HG02588 (cell line): ENCODE data around the gene PARVG.

ENCODE experiments used
- ATAC-seq: cut with Tn5 transposase; IDR thresholded peaks from one replicate; pipeline ENCODE4 v1.9.1; 2021; ENCODE audit warnings: mild to moderate bottlenecking, moderate library complexity; ENCODE audit not compliant: unreplicated experiment

The PARVG gene

DNA sequence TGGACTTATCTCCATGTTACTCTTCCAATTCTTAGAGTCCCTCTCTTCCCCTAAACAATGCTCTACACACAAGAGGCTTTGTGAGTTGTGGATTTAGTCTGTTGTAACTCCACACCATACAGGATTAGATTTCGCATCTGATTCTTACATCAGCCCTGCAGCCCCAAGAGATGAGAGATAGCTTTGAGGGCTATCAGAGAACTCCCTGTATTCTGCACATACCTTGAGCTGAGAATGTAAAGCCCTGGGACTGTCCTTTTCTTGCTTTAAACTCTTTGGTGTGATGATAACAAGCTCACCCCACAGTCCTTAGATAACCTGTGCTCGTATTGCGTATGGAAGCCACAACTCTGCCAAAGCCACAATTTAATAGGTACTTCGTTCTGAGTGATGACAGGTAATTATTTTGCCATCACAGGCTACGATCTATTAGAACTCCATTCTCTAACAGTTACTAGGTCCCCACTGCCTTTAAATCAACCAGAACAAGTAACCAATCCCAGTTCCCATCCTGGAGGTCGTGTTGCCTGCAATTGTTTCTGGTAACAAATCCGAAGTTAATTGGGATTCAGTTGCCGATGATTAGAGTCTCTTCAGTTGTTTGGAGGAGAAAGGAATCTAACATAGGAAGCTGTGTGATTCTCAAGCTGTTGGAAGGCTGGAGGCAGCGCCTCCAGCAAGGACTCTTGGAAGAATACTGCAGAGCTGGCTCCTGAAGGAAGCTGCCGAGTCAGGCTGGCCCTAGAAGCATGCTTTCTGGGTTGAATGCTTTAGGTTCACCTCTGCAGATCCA lies 1.3 kb upstream of the PARVG start:
- ATAC-seq: no peak

DNA sequence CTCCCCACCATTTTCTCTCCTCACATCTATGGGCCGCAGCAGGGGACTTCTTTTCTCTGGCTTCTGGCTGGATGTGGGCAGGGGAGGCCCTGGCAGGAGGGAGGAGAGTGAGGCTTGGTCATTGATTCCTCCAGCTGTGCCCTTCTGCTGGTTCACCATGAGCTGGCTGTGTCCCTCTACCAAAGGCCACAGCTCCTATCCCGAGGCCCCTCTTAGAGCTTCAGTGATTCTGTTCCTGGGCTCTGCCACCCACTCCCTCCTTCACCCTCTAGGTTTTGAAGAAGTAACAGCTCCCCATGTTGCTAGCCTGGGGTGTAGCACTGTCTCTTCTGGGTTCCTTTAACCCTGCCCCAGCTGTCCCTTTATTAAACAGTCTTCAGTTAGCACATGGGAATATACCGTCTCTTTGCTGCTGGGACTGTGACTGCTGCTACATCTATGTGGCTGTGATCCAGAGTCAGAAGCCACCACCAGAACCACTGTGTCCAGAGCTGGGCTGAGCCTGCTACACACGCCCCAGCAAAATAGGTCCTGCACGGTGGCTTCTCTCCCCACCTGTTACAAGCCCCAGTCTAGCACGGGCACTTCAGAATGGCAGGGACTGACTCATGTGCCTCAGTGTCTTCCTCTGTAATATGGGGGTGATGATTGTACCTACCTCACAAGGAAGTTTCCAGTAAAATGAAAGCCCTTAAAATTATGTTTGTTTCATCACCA lies 578 bp upstream of the PARVG start:
- no peak for ATAC-seq

DNA sequence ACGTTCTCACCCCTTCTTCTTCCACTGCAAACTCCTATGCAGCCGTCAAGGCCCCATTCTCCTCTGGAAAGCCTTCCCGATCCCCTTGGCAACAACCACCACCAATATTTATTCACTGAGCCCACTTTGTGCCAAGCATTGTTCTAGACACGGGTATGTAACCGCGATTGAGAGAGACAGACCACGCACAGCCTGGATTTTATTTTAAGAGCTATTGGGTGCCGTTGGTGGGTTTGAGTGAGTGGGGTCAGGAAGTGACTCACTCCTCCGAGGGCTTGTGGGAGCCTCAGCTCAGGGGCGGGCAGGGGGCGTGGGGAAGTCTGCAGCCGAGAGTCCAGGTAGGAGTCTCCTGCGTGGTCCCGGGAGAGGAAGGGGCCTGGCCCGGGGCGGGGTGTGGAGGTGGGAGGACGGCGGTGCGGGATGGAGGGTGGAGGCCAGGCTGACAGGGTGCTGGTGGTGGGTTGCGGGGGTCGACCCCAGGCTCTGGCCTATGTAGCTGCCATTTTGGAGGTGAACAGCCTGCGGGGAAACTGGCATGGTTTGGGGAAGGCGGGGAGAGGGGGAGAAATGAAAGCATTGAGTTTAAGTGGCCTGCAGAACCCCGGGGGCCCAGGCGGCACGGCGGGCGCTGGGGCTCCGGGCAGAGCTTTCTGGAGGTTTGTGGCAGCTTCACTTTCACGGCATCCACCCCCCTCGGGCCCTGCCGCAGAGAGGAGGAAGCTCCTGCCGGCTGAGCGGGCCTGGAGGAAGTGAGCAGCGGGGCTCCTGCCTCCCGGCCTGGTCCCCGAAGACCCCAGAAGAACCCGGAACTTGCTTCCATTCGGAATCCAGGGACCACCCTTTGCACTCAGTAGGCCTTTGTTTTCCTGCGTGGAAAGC lies 547 bp downstream of the PARVG start:
- no peak for ATAC-seq

DNA sequence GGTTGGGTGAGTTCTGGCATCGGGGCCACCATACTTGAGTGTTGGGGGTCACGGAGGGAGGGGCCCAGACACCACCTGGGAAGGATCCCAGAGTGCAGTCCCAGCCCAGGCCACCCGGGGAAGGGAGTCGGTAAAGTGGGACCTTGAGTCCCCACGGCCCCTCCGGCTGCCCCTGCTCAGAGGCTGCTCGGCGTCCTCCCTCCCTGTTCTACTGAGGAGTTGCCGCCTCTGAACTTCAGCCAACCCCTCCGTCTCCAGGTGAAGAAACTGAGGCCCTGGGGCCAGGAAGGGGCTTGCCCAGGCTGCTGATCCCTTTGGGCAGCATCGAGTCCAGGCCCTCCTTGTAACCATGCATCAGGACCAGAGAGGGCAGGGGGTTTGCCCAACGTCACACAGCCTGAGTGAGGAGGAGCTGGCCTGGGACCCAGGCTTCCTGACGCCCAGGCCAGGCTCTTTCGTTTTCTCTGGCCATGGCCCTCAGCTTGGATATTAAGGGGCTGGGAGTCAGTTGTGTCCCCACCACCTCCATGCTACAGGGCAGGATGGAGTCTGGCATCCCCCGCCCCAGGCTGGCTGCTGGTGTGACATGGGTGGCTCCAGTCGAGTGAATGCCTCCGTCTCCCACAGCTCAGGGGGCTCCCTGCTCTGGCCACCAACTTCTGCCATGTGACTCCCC lies 1.3 kb downstream of the PARVG start:
- no peak for ATAC-seq

DNA sequence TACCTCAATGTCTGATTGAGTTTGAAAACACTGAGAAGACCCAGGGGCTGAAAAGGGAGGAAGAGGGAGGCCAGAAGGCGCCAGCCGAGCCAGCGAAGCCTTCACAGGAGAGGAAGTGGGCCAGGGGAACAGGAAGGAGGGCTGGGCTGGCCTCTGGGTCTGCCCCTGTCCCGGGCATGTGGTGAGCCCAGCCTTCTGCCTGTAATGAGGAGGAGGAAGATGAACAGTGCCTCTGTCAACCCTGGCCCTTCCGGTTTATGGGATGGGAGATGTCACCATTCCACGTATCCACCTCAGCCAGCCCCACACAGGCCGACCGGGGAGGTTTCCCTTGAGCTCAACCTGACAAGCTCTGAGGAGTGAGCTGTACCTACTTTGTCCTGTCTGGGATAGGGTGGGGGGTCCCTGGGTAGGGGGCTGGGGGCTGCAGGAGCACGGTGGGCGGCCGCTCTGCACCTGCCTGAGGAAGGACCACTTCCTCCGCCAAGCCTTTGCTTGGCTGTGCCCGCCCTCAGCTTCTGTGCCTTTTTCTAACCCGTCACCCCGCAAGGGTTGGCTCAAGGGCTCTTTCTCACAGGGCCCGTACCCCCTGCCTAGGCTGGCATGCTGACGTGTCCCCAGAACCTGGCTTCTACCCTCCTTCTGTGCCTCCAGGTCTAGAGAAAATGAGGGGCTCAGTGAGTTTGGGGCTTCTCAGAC lies 2.0 kb downstream of the PARVG start:
- ATAC-seq: no peak

DNA sequence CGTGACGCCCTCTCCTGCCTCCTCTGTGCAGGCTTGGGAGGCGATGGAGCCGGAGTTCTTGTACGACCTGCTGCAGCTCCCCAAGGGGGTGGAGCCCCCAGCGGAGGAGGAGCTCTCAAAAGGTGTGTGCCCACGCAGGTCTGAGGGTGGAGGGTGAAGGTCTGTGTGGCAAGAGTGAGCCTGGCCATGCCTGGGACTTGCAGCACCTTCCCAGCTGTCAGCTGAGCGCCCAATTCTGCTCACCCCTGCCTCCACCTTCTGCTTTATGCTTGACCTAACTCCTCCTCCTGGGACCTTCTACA lies 2.5 kb downstream of the PARVG start:
- no peak for ATAC-seq

DNA sequence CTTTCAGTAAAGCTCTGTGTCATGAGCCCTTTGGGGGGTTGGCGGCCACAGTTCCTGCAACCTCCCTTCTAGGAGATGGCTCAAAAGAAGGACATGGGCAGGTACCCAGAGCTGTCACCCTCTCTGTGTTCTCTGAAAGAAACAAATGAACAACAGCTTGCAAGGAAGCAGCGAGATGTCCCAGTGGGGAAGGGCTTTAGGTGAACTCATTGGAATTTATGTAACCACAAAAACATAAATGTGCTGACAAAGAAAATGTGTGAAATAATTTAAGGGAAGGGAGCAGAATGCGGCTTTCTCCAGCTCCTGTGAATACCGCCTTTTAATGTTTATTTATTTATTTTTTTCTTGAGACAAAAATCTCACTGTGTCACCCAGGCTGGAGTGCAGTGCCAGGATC lies 3.3 kb downstream of the PARVG start:
- ATAC-seq: no peak

DNA sequence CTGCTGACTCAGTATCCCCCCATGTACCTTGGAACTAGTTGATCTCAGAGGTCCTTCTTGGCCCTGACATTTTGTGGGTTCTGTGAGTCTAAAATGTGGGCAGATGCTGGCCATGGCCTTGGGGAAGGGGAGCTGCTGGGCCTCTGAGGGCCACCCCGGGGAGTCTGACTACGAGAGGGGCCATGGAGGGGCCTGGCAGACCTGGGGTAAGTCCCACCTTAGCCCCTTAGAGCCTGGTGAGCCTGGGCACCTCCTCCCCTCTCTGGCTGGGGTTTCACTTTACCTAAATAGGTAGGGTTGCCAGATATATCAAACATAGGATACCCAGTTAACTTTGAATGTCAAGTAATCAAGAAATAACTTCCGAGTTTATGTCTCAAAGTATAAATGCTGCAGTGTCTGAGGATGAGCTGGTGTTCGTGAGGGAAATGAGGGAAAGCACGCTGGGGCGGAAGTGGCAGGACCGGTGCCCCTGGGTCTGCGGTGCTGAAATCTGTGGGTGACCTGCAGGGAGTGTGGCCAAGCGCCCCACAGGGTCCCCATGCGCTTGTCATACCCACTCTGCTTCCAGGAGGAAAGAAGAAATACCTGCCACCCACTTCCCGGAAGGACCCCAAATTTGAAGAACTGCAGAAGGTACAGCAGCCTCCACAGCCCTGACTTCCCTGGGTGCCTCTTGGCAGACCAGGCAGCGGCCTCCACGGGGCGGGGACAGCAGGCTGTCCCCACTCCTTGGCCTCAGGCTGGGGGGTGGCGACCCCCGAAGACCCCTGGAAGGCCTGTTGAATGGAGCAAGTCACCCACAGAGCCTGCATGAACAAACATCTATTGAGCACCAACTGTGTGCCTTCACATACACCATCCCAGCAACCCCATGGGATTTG lies 4.8 kb downstream of the PARVG start:
- ATAC-seq: no peak

DNA sequence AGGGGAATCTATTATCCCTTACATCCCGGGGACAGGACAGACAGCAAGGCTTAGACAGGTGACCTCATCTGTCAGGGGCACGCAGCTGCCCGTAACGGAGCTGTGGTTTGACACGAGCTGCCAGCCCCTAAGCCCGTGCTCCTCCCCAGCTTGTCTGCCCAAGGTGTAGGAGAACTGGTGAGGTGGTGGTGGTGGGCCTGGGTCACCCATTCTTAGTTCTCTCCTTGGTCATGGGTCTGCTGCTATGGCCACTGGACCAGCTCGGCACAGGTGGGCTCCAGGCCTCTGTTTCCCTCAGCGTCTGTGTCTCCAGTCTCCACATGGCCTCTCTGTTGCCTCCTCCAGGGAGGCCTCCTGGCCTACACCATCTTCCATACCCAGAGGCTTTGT lies 5.4 kb downstream of the PARVG start:
- no peak for ATAC-seq

DNA sequence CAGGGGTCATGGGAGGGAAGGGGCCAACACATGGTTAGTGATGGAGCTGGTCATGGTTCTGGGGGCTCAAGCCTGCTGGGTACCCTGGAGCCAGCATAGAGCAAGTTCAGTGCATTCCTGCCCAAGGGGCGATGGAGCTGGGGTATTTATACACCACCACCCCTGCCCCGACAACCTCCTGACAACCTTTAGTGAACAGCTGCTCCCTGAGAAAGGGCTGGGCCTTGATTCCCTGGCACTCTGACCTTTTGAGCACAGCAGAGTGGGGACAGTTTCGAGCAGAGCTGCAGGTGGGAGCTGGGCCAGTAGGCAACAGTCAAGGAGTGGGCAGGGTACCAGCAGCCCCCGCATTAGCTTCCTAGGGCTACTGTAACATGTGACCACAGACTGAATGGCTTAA lies 6.0 kb downstream of the PARVG start:
- no peak for ATAC-seq

DNA sequence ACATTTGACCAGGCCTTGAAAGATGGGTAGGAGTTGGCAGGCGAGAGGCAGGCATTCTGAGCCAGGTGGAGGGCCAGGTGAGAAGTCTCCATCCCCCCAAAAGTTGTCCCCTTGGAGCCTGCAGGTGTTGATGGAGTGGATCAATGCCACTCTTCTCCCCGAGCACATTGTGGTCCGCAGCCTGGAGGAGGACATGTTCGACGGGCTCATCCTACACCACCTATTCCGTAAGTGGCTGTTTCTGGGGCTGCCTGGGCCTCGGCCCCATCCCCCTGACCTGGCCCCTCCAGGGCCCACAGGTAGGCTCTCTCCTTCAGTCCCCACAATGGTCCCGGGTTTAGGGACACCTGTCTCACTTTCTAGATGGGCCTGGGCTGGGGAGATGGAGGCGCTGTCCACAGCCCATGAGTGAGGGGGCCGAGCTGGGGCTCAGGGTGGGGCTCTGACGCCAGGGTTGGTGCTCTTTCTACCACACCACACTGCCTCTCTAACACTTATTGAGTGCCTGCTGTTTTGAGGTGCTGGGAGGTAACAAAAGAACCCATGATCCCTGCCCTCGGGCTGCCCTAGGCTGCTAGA lies 7.0 kb downstream of the PARVG start:
- no peak for ATAC-seq

DNA sequence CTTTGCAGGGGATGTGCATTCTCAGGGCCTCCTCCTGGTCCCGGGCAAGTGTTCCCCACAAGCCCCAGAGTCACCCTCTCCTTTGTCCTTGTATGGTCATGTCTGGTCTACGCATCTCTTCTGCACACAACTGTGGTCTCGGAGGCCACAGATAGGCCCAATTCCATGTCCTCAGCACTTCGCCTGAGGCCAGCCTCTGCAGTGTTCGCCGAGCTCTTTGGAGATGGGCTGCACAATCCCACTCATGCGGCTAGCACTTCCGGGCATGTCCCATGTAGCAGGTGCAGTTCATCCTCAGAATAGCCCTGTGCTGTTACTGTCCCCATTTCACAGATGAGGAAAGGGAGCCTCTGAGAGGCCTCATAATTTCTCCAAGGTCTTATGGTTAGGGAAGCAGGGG lies 7.6 kb downstream of the PARVG start:
- no peak for ATAC-seq

DNA sequence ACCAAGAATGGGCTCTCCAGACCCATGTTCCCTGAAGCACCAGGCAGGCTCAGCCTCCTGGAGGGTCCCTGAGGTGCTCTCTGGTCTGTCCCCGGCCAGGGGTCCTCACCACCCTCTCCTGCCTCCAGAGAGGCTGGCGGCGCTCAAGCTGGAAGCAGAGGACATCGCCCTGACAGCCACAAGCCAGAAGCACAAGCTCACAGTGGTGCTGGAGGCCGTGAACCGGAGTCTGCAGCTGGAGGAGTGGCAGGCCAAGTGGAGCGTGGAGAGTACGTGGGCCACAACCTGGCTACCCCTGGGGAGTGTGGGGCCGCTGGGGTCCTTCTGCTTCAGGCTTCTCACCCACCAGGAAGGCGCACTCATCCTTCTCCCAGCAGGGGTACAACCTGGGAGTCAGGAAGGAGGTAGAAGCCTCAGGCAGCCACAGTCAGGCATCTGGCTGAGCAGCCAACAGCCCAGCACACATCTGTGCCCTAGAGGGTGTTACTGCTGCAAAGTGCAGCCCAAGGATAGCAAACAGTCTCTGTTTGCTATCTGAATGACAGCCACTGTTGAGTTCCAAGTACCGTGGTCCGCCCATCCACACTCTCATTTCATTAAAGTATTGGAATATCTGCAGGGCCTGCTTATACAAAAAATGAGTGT lies 8.4 kb downstream of the PARVG start:
- no peak for ATAC-seq

DNA sequence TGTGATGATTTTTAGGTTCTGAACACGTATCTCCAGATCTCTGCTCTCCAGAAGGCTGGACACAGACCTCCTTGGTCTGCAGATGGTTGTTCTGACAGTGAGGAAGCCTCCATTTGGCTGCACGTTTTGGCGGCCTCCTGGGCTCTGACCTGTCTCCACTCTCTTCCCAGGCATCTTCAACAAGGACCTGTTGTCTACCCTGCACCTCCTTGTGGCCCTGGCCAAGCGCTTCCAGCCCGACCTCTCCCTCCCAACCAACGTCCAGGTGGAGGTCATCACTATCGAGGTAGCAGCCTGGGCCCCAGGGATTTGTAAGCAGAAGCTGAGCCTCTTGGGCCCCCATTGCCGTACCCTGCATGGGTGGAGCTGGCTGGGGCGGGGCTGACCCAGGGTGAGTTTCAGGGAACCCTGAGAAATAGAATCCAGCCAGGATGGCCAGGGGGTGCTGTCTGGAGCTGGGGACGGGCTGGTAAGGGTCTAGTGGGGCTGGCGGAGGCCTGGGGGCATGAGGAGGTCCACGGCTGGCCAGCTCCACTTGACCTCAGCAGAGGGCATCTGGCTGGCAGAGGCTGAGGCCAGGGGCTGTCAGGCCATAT lies 9.8 kb downstream of the PARVG start:
- ATAC-seq: no peak

DNA sequence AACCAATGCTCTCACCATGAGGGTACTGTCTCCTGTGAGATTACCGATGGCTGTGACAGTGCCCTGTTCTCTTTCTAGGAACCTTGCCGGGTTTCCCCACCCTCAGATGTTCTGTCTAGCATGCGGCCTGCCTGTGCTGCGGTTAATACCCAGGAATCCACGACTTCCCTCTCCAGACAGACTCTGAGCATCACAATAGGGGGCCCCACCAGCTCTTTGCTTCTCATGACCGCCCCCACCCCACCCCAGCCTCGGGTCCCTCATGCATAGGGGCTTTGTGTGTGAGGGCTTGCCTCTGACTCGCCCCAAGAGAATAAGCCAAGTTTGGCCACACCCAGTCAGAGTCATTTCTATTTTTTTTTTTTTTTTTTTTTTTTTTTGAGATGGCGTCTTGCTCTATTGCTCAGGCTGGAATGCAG lies 10.3 kb downstream of the PARVG start:
- no peak for ATAC-seq

DNA sequence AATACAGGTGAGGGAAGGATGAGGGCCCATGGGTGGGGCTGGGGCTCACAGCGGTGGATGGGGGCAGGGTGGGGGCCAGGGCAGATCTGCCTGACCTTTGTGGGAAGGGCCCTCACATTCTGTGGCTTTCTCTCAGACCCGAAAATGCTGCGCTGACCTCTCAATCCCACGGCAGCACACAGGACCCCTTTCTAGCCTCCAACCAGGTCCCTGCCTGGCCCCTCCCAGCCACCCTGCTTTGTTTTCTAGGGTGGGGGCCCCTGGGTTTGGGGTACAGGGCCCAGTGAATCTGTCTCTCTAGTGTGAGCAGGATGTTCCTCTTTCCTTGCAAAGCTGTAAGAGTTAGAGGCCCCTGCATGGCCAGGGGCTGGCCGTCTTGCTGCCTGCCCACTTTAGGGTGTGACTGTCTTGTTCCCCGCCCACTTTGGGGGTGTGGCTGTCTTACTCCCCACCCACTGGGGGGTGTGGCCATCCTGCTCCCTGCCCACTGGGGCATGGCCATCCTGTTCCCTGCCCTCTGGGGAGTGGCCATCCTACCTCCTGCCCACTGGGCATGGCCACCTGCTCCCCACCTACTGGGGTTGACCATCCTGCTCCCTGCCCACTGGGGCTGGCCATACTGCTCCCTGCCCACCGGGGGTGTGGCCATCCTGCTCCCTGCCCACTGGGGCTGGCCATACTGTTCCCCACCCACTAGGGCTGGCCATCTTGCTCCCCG lies 11.5 kb downstream of the PARVG start:
- ATAC-seq: no peak

DNA sequence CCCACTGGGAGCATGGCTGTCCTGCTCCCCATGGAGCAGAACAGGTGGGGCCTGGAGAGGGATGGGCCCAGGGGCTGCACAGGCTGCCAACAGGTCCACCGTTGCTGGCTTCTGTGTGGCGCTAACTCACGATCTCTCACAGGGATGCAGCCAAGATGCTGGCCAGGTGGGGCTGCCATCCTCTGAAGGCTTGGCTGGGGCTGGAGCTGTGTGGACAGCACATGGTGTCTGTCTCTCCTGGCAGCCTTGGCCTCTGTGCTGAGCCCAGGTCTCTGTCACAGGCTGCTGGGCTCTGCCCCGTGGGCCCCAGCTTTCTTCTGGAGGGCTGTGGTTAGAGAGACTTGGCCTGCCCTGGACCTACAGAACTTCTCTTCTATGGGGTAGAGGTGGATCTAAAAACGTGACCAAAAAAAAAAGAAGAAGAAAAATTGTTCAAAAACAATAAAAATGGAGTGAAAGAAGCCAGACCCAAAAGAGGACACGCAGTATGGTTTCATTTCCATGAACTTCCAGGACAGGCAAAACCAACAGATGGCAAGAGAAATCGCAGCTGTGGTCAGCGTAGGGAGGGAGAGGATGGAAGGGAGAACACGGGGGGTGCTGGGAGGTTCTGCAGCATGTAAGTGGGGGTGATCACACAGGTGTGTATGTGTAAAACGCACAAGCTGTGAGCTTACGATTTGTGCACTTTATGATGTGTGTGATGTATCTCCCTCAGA lies 12.2 kb downstream of the PARVG start:
- ATAC-seq: no peak
